Ramos (cell line): ENCODE measurements around the gene HNMT.
"Not testable (repeated sequence)": the region's sequence is repeated elsewhere in the genome, so short reads cannot be mapped to it uniquely, and the experiment has no call there.

ENCODE experiments used
- in situ Hi-C: fragments of 300-500 bp; cut with MboI; formaldehyde crosslinking; loops from one replicate; pipeline ENCODE4 v1.14.3; 2022; ENCODE audit warnings: low sequenced_read_pairs; ENCODE audit not compliant: unreplicated experiment

The HNMT gene

GRCh38 chr2:138030459-138030858, 66.2 kb downstream of the HNMT start:
- in situ Hi-C loops, result no loop called here

- in situ Hi-C loops, result no loop called here
Observed at GRCh38 chr2:138032334-138032733, 68.1 kb downstream of the HNMT start.

GRCh38 chr2:138034536-138034935, 70.3 kb downstream of the HNMT start:
- in situ Hi-C loops, result no loop called here

GRCh38 chr2:138035608-138036217, 71.4 kb downstream of the HNMT start:
- in situ Hi-C loops, result no loop called here

- in situ Hi-C loops, result no loop called here
Observed at GRCh38 chr2:138036522-138036921, 72.2 kb downstream of the HNMT start.

GRCh38 chr2:138037090-138037489, 72.8 kb downstream of the HNMT start:
- in situ Hi-C loops, result no loop called here

- in situ Hi-C loops, result no loop called here
Observed at GRCh38 chr2:138040616-138041015, 76.3 kb downstream of the HNMT start.

- in situ Hi-C loops, result no loop called here
Observed at GRCh38 chr2:138042311-138042710, 78.0 kb downstream of the HNMT start.

GRCh38 chr2:138043588-138043987, 79.3 kb downstream of the HNMT start:
- in situ Hi-C loops, result not testable (repeated sequence)

GRCh38 chr2:138058427-138058826, 94.2 kb downstream of the HNMT start:
- in situ Hi-C loops, result no loop called here

GRCh38 chr2:138059487-138060300, 95.4 kb downstream of the HNMT start:
- in situ Hi-C loops, result no loop called here

- in situ Hi-C loops, result no loop called here
Observed at GRCh38 chr2:138060301-138060635, 96.0 kb downstream of the HNMT start.

GRCh38 chr2:138061961-138062360, 97.7 kb downstream of the HNMT start:
- in situ Hi-C loops, result no loop called here

GRCh38 chr2:138063181-138063580, 98.9 kb downstream of the HNMT start:
- in situ Hi-C loops, result no loop called here
